ENCODE measurements around the gene PLEKHN1.

DNA sequence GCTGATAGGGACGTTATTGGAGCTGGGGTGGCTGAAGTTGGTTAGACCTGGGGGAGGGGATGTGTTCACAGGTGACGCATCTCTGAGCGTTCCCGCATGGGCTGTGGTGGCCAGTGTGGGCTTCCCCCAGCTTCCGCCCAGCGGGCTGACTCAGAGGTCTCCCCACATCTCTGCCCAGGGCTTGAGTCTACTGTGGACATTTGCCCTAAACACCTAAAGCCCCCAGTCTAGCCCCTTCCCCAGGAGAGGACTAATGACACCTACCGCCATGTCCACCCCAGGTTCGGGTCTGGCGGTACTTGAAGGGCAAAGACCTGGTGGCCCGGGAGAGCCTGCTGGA is 55.6 kb downstream of the PLEKHN1 start:
- TF ChIP-seq, protein P1, sequence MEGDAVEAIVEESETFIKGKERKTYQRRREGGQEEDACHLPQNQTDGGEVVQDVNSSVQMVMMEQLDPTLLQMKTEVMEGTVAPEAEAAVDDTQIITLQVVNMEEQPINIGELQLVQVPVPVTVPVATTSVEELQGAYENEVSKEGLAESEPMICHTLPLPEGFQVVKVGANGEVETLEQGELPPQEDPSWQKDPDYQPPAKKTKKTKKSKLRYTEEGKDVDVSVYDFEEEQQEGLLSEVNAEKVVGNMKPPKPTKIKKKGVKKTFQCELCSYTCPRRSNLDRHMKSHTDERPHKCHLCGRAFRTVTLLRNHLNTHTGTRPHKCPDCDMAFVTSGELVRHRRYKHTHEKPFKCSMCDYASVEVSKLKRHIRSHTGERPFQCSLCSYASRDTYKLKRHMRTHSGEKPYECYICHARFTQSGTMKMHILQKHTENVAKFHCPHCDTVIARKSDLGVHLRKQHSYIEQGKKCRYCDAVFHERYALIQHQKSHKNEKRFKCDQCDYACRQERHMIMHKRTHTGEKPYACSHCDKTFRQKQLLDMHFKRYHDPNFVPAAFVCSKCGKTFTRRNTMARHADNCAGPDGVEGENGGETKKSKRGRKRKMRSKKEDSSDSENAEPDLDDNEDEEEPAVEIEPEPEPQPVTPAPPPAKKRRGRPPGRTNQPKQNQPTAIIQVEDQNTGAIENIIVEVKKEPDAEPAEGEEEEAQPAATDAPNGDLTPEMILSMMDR (IDR thresholded peaks at IDR 0.05) = no peak
- TF ChIP-seq POLR2A (IDR thresholded peaks at IDR 0.05) = no peak
